ENCODE data around the gene TPP1.
A peak's percentile ranks its signal among the peaks of the same experiment; 100 is the strongest.

TPP1 gene

GRCh38 chr11:6630632-6631291, 11.5 kb upstream of the TPP1 start:
- peak overlapping the region; percentile 15 for H4K91ac ChIP-seq (ENCODE audit: low read length)
- no peak overlapping the region for H3K14ac ChIP-seq (ENCODE audit: low read length in 2 of 2)
- peaks cover 0 to 8% of the 10 kb centered on the region in 2 experiments for H3K27me3 ChIP-seq (ENCODE audit: control insufficient read depth in 1 of 2, insufficient read depth in 1 of 2, low read length in 2 of 2)
- peaks cover under 1 to 47% of the 10 kb centered on the region in 2 experiments for H3K36me3 ChIP-seq (ENCODE audit: control insufficient read depth in 1 of 2, insufficient read depth in 2 of 2, low read depth in 1 of 2, low read length in 2 of 2)
- H2AFZ ChIP-seq (ENCODE audit: low read depth, low read length), result no peak overlapping the region
- H3K4me2 ChIP-seq (ENCODE audit: low read length, poor library complexity, severe bottlenecking), result no peak overlapping the region
- no peak overlapping the region for H3K23ac ChIP-seq (ENCODE audit: low read length in 2 of 2)
- H2BK5ac ChIP-seq (ENCODE audit: low read depth, low read length, poor library complexity, severe bottlenecking), result no peak overlapping the region
- H3K27ac ChIP-seq (ENCODE audit: low read length, poor library complexity, severe bottlenecking), result no peak overlapping the region
- peak overlapping the region; percentile 35 for H4K8ac ChIP-seq (ENCODE audit: low read length)
- H3K4ac ChIP-seq (ENCODE audit: low read depth in 1 of 2, low read length in 2 of 2), result no peak overlapping the region
- H3K9ac ChIP-seq (ENCODE audit: low read length), result no peak overlapping the region
- no peak overlapping the region for H2AK5ac ChIP-seq (ENCODE audit: low read length, severe bottlenecking)
- H2BK120ac ChIP-seq (ENCODE audit: low read depth, low read length), result no peak overlapping the region
- H3K18ac ChIP-seq (ENCODE audit: low read depth in 1 of 2, low read length in 2 of 2), result no peak overlapping the region
- H3K4me1 ChIP-seq (ENCODE audit: control insufficient read depth, insufficient read depth, low read depth, low read length), result peaks cover 4% of the 10 kb centered on the region
- H3K9me3 ChIP-seq (ENCODE audit: control insufficient read depth, low read length), result no peaks in the 10 kb centered on the region
- H2BK12ac ChIP-seq (ENCODE audit: low read length in 2 of 2), result no peak overlapping the region
- DNase-seq, result no peak
- H3K4me3 ChIP-seq (ENCODE audit: insufficient read depth in 1 of 2, low read depth in 1 of 2, low read length in 2 of 2), result no peak overlapping the region
- H2BK15ac ChIP-seq (ENCODE audit: low read depth, poor library complexity, severe bottlenecking), result no peak overlapping the region
- WGBS, result 82% methylated on average over 28 of the region's 28 CpGs
- no peaks in the 10 kb centered on the region for H3K79me1 ChIP-seq (replicated peaks; ENCODE audit: low read length, poor library complexity, severe bottlenecking)

- H3K4me3 ChIP-seq (ENCODE audit: insufficient read depth in 1 of 2, low read depth in 1 of 2, low read length in 2 of 2), result no peak overlapping the region
- H3K36me3 ChIP-seq (ENCODE audit: control insufficient read depth in 1 of 2, insufficient read depth in 2 of 2, low read depth in 1 of 2, low read length in 2 of 2), result peaks cover 7 to 52% of the 10 kb centered on the region in 2 experiments
- no peaks in the 10 kb centered on the region for H3K79me1 ChIP-seq (replicated peaks; ENCODE audit: low read length, poor library complexity, severe bottlenecking)
- no peak overlapping the region for H3K9ac ChIP-seq (ENCODE audit: low read length)
- H3K9me3 ChIP-seq (ENCODE audit: control insufficient read depth, low read length), result no peaks in the 10 kb centered on the region
- H2BK12ac ChIP-seq (ENCODE audit: low read length in 2 of 2), result no peak overlapping the region
- H2BK15ac ChIP-seq (ENCODE audit: low read depth, poor library complexity, severe bottlenecking), result no peak overlapping the region
- no peak overlapping the region for H2BK120ac ChIP-seq (ENCODE audit: low read depth, low read length)
- H4K91ac ChIP-seq (ENCODE audit: low read length), result peak overlapping the region; percentile 15
- no peak overlapping the region for H3K4ac ChIP-seq (ENCODE audit: low read depth in 1 of 2, low read length in 2 of 2)
- no peak overlapping the region for H3K18ac ChIP-seq (ENCODE audit: low read depth in 1 of 2, low read length in 2 of 2)
- H3K27me3 ChIP-seq (ENCODE audit: control insufficient read depth in 1 of 2, insufficient read depth in 1 of 2, low read length in 2 of 2), result peaks cover 0 to 12% of the 10 kb centered on the region in 2 experiments
- no peak overlapping the region for H3K23ac ChIP-seq (ENCODE audit: low read length in 2 of 2)
- no peak overlapping the region for H3K4me2 ChIP-seq (ENCODE audit: low read length, poor library complexity, severe bottlenecking)
- H2BK5ac ChIP-seq (ENCODE audit: low read depth, low read length, poor library complexity, severe bottlenecking), result no peak overlapping the region
- no peak overlapping the region for H2AFZ ChIP-seq (ENCODE audit: low read depth, low read length)
- no peak overlapping the region for H3K14ac ChIP-seq (ENCODE audit: low read length in 2 of 2)
- H2AK5ac ChIP-seq (ENCODE audit: low read length, severe bottlenecking), result no peak overlapping the region
- H4K8ac ChIP-seq (ENCODE audit: low read length), result peak overlapping the region; percentile 67
- no peak overlapping the region for H3K27ac ChIP-seq (ENCODE audit: low read length, poor library complexity, severe bottlenecking)
- 80% methylated on average over 100 of the region's 102 CpGs for WGBS
- no peaks in the 10 kb centered on the region for H3K4me1 ChIP-seq (ENCODE audit: control insufficient read depth, insufficient read depth, low read depth, low read length)
- DNase-seq, result no peak
Observed at GRCh38 chr11:6629892-6630631, 10.8 kb upstream of the TPP1 start.

- Histone ChIP-seq H2BK120ac (ENCODE audit: low read depth, low read length) (no peak overlapping the region), H3K27me3 (ENCODE audit: control insufficient read depth in 1 of 2, insufficient read depth in 1 of 2, low read length in 2 of 2) (peaks cover 0 to 16% of the 10 kb centered on the region in 2 experiments)
Observed at GRCh38 chr11:6629573-6629891, 10.3 kb upstream of the TPP1 start.

GRCh38 chr11:6628526-6628925, 9.3 kb upstream of the TPP1 start:
- Histone ChIP-seq H4K8ac (ENCODE audit: low read length) (no peak overlapping the region), H3K4me2 (ENCODE audit: low read length, poor library complexity, severe bottlenecking) (no peak overlapping the region), H4K91ac (ENCODE audit: low read length) (no peak overlapping the region), H3K4ac (ENCODE audit: low read depth in 1 of 2, low read length in 2 of 2) (no peak overlapping the region), H3K36me3 (ENCODE audit: control insufficient read depth in 1 of 2, insufficient read depth in 2 of 2, low read depth in 1 of 2, low read length in 2 of 2) (peaks cover 7 to 62% of the 10 kb centered on the region in 2 experiments), H3K4me1 (ENCODE audit: control insufficient read depth, insufficient read depth, low read depth, low read length) (no peaks in the 10 kb centered on the region), H3K18ac (ENCODE audit: low read depth in 1 of 2, low read length in 2 of 2) (no peak overlapping the region), H2AFZ (ENCODE audit: low read depth, low read length) (no peak overlapping the region), H2BK12ac (ENCODE audit: low read length in 2 of 2) (no peak overlapping the region), H2AK5ac (ENCODE audit: low read length, severe bottlenecking) (no peak overlapping the region), H3K23ac (ENCODE audit: low read length in 2 of 2) (no peak overlapping the region), H3K9ac (ENCODE audit: low read length) (no peak overlapping the region), H2BK5ac (ENCODE audit: low read depth, low read length, poor library complexity, severe bottlenecking) (no peak overlapping the region), H3K79me1 (replicated peaks; ENCODE audit: low read length, poor library complexity, severe bottlenecking) (no peaks in the 10 kb centered on the region), H3K9me3 (ENCODE audit: control insufficient read depth, low read length) (no peaks in the 10 kb centered on the region), H3K27ac (ENCODE audit: low read length, poor library complexity, severe bottlenecking) (no peak overlapping the region), H2BK15ac (ENCODE audit: low read depth, poor library complexity, severe bottlenecking) (no peak overlapping the region), H2BK120ac (ENCODE audit: low read depth, low read length) (no peak overlapping the region), H3K14ac (ENCODE audit: low read length in 2 of 2) (no peak overlapping the region), H3K27me3 (ENCODE audit: control insufficient read depth in 1 of 2, insufficient read depth in 1 of 2, low read length in 2 of 2) (peaks cover 0 to 18% of the 10 kb centered on the region in 2 experiments), H3K4me3 (ENCODE audit: insufficient read depth in 1 of 2, low read depth in 1 of 2, low read length in 2 of 2) (no peak overlapping the region)
- no peak for DNase-seq
- 95% methylated on average over 4 of the region's 4 CpGs for WGBS

More at GRCh38 chr11:6629573-6629891, 10.3 kb upstream of the TPP1 start:
- no peak overlapping the region for H4K91ac ChIP-seq (ENCODE audit: low read length)
- no peak overlapping the region for H2BK12ac ChIP-seq (ENCODE audit: low read length in 2 of 2)
- no peak overlapping the region for H3K4ac ChIP-seq (ENCODE audit: low read depth in 1 of 2, low read length in 2 of 2)
- WGBS, result 95% methylated on average over 24 of the region's 24 CpGs
- DNase-seq, result no peak
- no peaks in the 10 kb centered on the region for H3K9me3 ChIP-seq (ENCODE audit: control insufficient read depth, low read length)
- H4K8ac ChIP-seq (ENCODE audit: low read length), result peak overlapping the region; percentile 19
- no peak overlapping the region for H3K4me2 ChIP-seq (ENCODE audit: low read length, poor library complexity, severe bottlenecking)
- no peaks in the 10 kb centered on the region for H3K79me1 ChIP-seq (replicated peaks; ENCODE audit: low read length, poor library complexity, severe bottlenecking)
- peaks cover 7 to 58% of the 10 kb centered on the region in 2 experiments for H3K36me3 ChIP-seq (ENCODE audit: control insufficient read depth in 1 of 2, insufficient read depth in 2 of 2, low read depth in 1 of 2, low read length in 2 of 2)
- no peak overlapping the region for H2AFZ ChIP-seq (ENCODE audit: low read depth, low read length)
- H2AK5ac ChIP-seq (ENCODE audit: low read length, severe bottlenecking), result no peak overlapping the region
- no peak overlapping the region for H3K18ac ChIP-seq (ENCODE audit: low read depth in 1 of 2, low read length in 2 of 2)
- no peak overlapping the region for H2BK5ac ChIP-seq (ENCODE audit: low read depth, low read length, poor library complexity, severe bottlenecking)
- H3K27ac ChIP-seq (ENCODE audit: low read length, poor library complexity, severe bottlenecking), result no peak overlapping the region
- H3K14ac ChIP-seq (ENCODE audit: low read length in 2 of 2), result no peak overlapping the region
- no peak overlapping the region for H3K23ac ChIP-seq (ENCODE audit: low read length in 2 of 2)
- H2BK15ac ChIP-seq (ENCODE audit: low read depth, poor library complexity, severe bottlenecking), result no peak overlapping the region
- H3K9ac ChIP-seq (ENCODE audit: low read length), result no peak overlapping the region
- no peak overlapping the region for H3K4me3 ChIP-seq (ENCODE audit: insufficient read depth in 1 of 2, low read depth in 1 of 2, low read length in 2 of 2)
- H3K4me1 ChIP-seq (ENCODE audit: control insufficient read depth, insufficient read depth, low read depth, low read length), result no peaks in the 10 kb centered on the region
